Fibroblast of villous mesenchyme (primary cell): ENCODE results near the gene DNAJC21. TPM values are rescaled to one million over a fixed set of nuclear protein-coding genes. Genes with fewer than 3 reads are reported as not detected.

Source experiments
- DNase-seq: peaks from one replicate; pipeline ENCODE4 v3.0.0-alpha.2; 2010; ENCODE audit warnings: low read depth
- H3K4me3 ChIP-seq: 2 replicates; pipeline ENCODE4 v1.5.1; 2011; ENCODE audit warnings: low read depth, mild to moderate bottlenecking, low read length
- CTCF ChIP-seq: IDR thresholded peaks from 2 replicates; pipeline ENCODE4 v1.5.1; 2012; ENCODE audit warnings: low read depth, mild to moderate bottlenecking, low read length; ENCODE audit not compliant: insufficient read depth
- total RNA-seq: library from RNA; depleted of rRNA; stranded (reverse); fragments of >200 nt; gene quantifications from 2 replicates; pipeline ENCODE4 v1.2.3, GENCODE V29; 2012

The DNAJC21 gene
- total RNA-seq, 1 donor = 44.5 TPM

- DNase-seq = no peak
- no peak overlapping the region for H3K4me3 ChIP-seq
- no peak for TF ChIP-seq CTCF
Observed at GRCh38 chr5:34986965-34987364, 57.6 kb downstream of the DNAJC21 start.

- no peak for TF ChIP-seq CTCF
- no peak overlapping the region for H3K4me3 ChIP-seq
- peak; percentile 50 for DNase-seq
Observed at GRCh38 chr5:34991486-34992238, 62.3 kb downstream of the DNAJC21 start.

DNA sequence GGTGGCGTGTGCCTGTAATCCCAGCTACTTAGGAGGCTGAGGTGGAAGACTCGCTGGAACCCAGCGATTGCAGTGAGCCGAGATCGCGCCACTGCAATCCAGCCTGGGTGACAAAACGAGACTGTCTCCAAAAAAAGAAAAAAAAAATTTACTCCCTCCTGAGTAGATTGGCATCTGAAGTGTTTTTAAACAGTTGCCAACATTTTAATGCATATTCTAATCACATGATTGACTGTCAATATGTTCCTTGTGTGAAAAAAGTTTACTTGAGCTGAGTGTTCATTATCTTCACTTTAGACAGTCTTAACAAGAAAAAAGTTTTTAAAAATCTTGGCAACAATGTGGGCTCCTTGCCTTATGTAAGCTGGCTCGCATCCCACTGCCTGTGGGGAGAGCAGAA is 64.6 kb downstream of the DNAJC21 start:
- no peak for DNase-seq

DNA sequence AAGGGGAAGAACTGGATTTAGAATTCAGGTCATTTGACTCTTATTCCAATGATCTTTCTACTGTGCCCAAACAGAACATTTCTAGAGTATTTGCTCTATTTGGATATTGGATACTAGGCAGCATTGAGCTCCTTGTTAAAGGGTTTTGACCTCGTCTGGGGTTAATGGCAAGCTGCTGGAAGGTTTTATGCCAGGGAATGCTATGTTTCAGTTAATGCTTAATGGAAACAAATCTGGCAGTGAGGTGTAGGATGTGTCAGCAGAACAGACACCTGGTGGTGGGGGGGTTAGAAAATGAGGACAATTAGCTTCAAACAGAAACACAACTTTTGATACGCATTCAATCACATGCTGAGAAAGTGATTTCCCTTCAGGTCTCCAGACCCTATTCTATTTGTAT is 66.9 kb downstream of the DNAJC21 start:
- no peak overlapping the region for H3K4me3 ChIP-seq
- TF ChIP-seq CTCF = no peak
- DNase-seq = no peak

More for the DNA sequence above, 64.6 kb downstream of the DNAJC21 start:
- no peak for TF ChIP-seq CTCF
- H3K4me3 ChIP-seq = no peak overlapping the region

DNA sequence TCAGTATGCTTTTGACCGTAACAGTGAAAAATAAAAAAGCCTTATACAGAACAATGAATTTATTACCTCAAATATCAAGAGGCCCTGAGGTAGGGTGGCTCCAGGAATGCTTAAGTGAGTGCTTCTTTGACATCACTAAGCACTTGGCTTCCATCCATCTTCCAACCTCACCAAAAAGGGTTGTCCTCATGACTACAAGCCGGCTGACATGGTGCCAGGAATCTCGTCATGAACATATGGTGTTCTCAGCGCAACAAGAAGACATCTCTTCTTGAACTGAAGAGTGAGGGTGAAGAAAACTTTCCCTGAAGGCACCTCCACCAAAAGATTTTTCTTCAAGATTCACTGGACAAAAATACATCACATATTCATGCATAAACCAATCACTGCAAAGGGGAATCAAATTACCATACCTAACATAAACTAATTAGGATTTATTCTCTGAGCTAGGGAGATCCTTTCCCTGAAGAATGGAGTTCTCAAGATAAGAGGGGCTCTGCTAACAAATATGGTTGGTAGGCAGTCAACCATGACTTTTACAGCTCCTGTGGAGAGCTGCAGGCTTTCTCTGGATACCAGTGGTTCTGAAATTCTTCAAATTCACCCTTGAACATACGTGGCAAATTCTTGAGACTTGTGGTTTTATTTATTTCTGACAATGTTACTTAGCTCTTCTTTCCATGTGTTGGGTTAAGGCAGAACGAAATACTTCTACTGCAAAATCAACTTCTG is 68.9 kb downstream of the DNAJC21 start:
- no peak overlapping the region for H3K4me3 ChIP-seq
- TF ChIP-seq CTCF = no peak
- peak; percentile 35 for DNase-seq

GRCh38 chr5:35001842-35002241 is 72.5 kb downstream of the DNAJC21 start:
- TF ChIP-seq CTCF = no peak
- DNase-seq = no peak
- no peak overlapping the region for H3K4me3 ChIP-seq
